HFFc6 (cell line): ENCODE measurements around the gene ZNF521. TPM values are rescaled to one million over a fixed set of nuclear protein-coding genes. Genes with fewer than 3 reads are reported as not detected.
A peak's percentile ranks its signal among the peaks of the same experiment; 100 is the strongest.

Experiments
- DNase-seq: peaks from one replicate; pipeline ENCODE4 v3.0.0-alpha.2; 2018
- H3K27ac Mint-ChIP-seq: 2 replicates; pipeline ENCODE4 v1.8.0; 2020; ENCODE audit warnings: mild to moderate bottlenecking, mixed read lengths
- H3K27me3 Mint-ChIP-seq: 2 replicates; pipeline ENCODE4 v1.8.0; 2021; ENCODE audit warnings: mild to moderate bottlenecking, moderate library complexity, mixed read lengths; ENCODE audit not compliant: insufficient read depth
- H3K36me3 Mint-ChIP-seq: 2 replicates; pipeline ENCODE4 v1.8.0; 2021; ENCODE audit warnings: low read depth, mixed read lengths
- H3K4me1 Mint-ChIP-seq: 2 replicates; pipeline ENCODE4 v1.8.0; 2020; ENCODE audit warnings: low read depth, mixed read lengths
- H3K4me3 Mint-ChIP-seq: 2 replicates; pipeline ENCODE4 v1.8.0; 2020; ENCODE audit warnings: mild to moderate bottlenecking, moderate library complexity, mixed read lengths
- H3K9me3 Mint-ChIP-seq: 2 replicates; pipeline ENCODE4 v1.8.0; 2020; ENCODE audit warnings: mild to moderate bottlenecking, mixed read lengths
- CTCF ChIP-seq: fragments of 200-600 bp; sonication (generic); IDR thresholded peaks from 2 replicates; pipeline ENCODE4 v1.5.0; 2021; ENCODE audit warnings: antibody characterized with exemption, mild to moderate bottlenecking
- total RNA-seq, 6 experiments: library from RNA; stranded (reverse); fragmentation: NEBNext Ultra II Directional; extraction: Animal tissue kit (Norgen Biotek cat#: 25700); gene quantifications; 2 replicates in 1 of 6; 3 replicates in 5 of 6; pipeline ENCODE4 v1.2.3, GENCODE V29; 2021

Gene ZNF521
- total RNA-seq, 6 experiments from 2014 or later, result 0.27 to 5.3 (median 0.84) TPM

DNA sequence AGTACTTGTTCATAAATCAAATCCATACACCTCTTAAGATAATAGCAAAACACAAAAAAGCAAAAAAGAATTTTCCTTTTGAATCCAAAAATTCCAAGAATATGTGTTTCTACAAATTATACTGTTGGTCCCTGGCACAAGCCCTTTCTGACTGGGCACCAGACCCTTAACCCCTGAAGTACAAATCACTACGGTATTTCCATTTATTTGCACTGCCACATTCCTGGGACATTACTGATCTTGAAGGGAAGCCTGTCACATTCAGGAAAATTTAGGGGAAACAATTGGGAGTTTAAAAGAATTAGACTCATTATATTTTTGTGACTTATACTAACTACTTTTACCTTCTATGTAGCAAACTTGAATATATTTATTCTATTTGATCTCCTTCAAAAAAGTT, 98.8 kb downstream of the ZNF521 start:
- H3K27ac Mint-ChIP-seq, result peak overlapping the region; percentile 51
- no peaks in the 10 kb centered on the region for H3K9me3 Mint-ChIP-seq
- H3K36me3 Mint-ChIP-seq, result no peaks in the 10 kb centered on the region
- TF ChIP-seq CTCF, result no peak
- no peaks in the 10 kb centered on the region for H3K27me3 Mint-ChIP-seq
- peak; percentile 11 for DNase-seq
- peak overlapping the region; percentile 13 for H3K4me3 Mint-ChIP-seq
- peaks cover 54% of the 10 kb centered on the region for H3K4me1 Mint-ChIP-seq

DNA sequence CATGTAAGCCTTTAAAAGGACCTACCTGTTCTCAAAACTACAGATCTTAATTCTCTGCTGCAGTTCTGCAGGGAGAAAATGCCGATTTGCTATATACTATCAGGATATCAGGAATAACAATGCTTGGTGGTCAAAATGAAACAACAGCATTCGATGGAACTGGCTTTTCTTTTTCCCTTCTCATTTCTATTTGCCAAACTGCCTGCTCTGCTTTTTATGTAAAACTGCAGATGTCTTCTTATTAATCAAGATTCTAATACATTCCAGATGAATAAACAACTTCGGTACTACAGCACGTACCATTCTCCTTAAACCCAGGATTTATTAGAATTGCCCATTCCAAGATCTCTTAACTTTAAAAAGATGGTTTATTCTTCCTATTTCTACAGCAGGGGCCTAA, 100.9 kb downstream of the ZNF521 start:
- no peaks in the 10 kb centered on the region for H3K27me3 Mint-ChIP-seq
- no peak for DNase-seq
- H3K9me3 Mint-ChIP-seq, result no peaks in the 10 kb centered on the region
- no peak overlapping the region for H3K27ac Mint-ChIP-seq
- no peaks in the 10 kb centered on the region for H3K36me3 Mint-ChIP-seq
- H3K4me1 Mint-ChIP-seq, result peaks cover 73% of the 10 kb centered on the region
- H3K4me3 Mint-ChIP-seq, result peak overlapping the region; percentile 23; the same call in 1 of the 2 replicates
- no peak for TF ChIP-seq CTCF

GRCh38 chr18:25250474-25250851, 101.5 kb downstream of the ZNF521 start:
- peak overlapping the region; percentile 5; the same call in 1 of the 2 replicates for H3K27ac Mint-ChIP-seq

GRCh38 chr18:25248755-25249154, 103.2 kb downstream of the ZNF521 start:
- no peak for TF ChIP-seq CTCF
- H3K4me1 Mint-ChIP-seq, result peaks cover 88% of the 10 kb centered on the region
- H3K9me3 Mint-ChIP-seq, result no peaks in the 10 kb centered on the region
- no peak for DNase-seq
- no peaks in the 10 kb centered on the region for H3K36me3 Mint-ChIP-seq
- no peaks in the 10 kb centered on the region; the same call in 1 of the 2 replicates for H3K27me3 Mint-ChIP-seq
- H3K4me3 Mint-ChIP-seq, result peak overlapping the region; percentile 34; the same call in 1 of the 2 replicates
- H3K27ac Mint-ChIP-seq, result peak overlapping the region; percentile 57

More at GRCh38 chr18:25250474-25250851, 101.5 kb downstream of the ZNF521 start:
- peak overlapping the region; percentile 32 for H3K4me3 Mint-ChIP-seq
- no peaks in the 10 kb centered on the region for H3K36me3 Mint-ChIP-seq
- H3K9me3 Mint-ChIP-seq, result no peaks in the 10 kb centered on the region
- H3K4me1 Mint-ChIP-seq, result peaks cover 75% of the 10 kb centered on the region
- H3K27me3 Mint-ChIP-seq, result no peaks in the 10 kb centered on the region
- TF ChIP-seq CTCF, result no peak
- DNase-seq, result no peak

DNA sequence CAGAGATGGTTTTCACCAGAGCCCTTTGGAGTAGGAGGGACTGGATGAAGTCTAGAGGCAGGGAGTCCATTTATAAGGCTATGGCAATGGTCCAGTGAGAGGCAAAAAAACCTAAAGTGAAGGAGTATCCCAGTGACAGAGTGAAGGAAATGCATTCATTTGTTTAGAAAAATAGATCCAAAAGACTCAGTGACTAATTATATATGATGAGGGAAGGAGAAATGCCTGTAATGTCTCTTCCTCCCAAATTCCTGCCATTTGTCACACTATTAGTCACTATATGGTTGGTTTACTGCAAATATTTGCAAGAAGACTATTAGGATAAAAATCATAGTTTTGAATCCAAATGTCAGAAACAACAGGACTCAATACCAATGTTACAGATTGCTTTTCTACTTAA, 104.2 kb downstream of the ZNF521 start:
- Mint-ChIP-seq H3K4me3 (peak overlapping the region; percentile 13; the same call in 1 of the 2 replicates), H3K36me3 (no peaks in the 10 kb centered on the region), H3K9me3 (no peaks in the 10 kb centered on the region), H3K27ac (peak overlapping the region; percentile 72), H3K27me3 (no peaks in the 10 kb centered on the region; the same call in 1 of the 2 replicates), H3K4me1 (peaks cover 86% of the 10 kb centered on the region)
- TF ChIP-seq CTCF, result no peak
- peak; percentile 82 for DNase-seq
